Measurements from ENCODE around the gene CDKN2C.

- TF ChIP-seq GLIS2 (tag by site-specific recombination; IDR thresholded peaks at IDR 0.05) (no peak), CTCF (tag by site-specific recombination; IDR thresholded peaks at IDR 0.05) (no peak), GLI4 (tag by site-specific recombination; IDR thresholded peaks at IDR 0.05) (no peak), RBAK (tag by site-specific recombination; IDR thresholded peaks at IDR 0.05) (no peak), ZBTB21 (tag by site-specific recombination; IDR thresholded peaks at IDR 0.05) (no peak), ZNF362 (tag by site-specific recombination; IDR thresholded peaks at IDR 0.05) (no peak), ZBTB10 (tag by site-specific recombination; IDR thresholded peaks at IDR 0.05) (no peak)
Observed at GRCh38 chr1:50979937-50980336, 9.9 kb downstream of the CDKN2C start.

All from HEK293 (cell line).